Activated T-helper 1 cell treated with anti-CD3 and anti-CD28 coated beads, Interleukin-2, amount 50 U/mL, for 16 hours (primary cell): ENCODE measurements around the gene MTUS2.

Source experiments
- DNase-seq, 2 donors: peaks; one replicate each; pipeline ENCODE4 v3.0.0-alpha.2; 2020; ENCODE audit warnings: low read depth in 1 of 2, low spot score in 1 of 2

Gene MTUS2

DNA sequence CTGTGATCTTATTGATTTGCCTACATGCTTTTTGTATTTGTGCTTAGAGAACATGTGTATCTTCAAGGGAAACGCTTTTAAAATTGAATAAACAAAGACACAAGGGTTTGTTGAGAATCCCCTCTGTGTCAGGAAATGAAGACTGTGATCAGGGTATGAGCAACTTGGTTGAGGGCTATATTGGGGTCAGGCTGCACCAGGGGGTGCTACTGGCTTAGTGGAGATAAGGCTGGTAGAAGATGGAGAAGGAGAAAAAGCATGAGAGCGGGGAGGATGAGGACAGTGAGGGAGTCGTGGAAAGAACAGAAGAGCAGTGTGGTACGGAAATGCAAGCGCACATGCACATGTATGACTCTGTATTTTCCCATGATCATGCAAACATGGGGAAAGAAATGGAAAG lies 201.6 kb downstream of the MTUS2 start:
- DNase-seq = no peak

DNA sequence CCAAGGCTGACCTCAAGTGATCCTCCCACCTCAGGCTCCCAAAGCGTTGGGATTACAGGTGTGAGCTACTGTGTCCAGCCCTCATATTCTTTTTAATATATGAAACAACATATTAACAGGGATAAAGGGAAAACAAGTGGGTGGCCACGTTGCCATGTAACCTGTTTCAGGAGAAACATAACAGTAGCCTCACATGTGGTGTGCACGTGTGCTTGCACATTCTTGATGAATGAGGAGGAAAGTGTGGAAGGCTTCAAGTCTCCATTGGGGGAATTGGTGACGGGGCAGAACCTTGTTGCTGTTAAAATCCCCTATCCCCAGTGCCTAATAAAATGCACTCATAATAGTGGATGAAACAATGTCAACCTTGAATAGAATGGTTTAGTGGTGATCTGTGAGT lies 202.3 kb downstream of the MTUS2 start:
- no peak for DNase-seq

DNA sequence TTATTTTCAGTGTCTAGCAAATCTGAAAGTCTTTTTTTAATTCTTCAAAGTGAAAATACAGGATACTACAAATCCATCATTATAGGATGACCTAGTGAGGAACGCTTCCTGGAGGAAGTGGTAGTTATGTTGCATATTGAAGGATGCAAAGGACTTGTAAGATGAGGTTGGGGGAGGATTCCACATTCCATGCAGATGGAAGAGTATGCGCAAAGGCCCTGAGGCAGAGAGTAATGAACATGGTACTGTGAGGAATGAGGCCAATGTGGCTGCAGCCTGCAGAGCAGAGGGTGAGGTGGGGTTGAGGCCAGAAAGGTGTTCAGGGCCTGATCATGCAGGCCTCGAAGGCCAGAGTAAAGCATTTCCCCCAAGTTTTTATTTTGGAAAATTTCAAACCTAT lies 202.8 kb downstream of the MTUS2 start:
- no peak for DNase-seq

DNA sequence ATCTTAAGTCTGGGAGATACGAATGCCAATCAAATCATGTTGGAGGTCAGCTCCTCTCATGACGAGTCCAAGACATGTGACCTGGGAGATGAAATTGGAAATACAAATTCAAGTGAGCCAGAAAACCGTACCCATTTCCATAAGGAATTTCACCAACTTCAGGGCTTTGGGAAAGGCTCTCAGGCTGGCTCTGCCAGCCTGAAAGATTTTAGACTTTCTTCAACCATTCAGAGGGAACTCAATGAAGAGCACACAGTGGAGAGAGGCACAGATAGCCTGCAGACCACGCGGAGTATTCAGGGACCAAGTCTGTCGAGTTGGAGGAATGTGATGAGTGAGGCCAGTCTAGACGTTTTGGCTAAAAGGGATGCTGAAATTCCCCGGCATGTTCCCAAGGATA lies 204.6 kb downstream of the MTUS2 start:
- DNase-seq = no peak

DNA sequence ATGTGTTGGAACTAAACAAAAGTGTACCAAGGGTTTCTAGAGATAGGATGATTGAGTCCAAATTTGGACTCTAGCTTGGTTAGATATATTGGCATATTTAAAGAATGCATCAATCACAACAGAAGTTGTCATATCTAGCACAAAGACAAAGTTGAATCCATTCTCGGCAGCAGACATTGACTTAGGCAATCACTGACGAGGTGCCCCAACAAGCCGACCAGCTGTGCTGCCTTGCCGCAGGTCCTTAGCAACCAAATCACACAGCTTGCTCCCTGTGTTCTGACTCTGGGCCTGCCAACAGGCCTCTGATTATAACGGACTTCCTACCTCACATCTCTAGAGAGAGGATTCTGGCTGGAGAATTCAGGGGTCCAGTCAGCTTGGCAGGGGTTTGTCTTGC lies 208.7 kb downstream of the MTUS2 start:
- no peak for DNase-seq

DNA sequence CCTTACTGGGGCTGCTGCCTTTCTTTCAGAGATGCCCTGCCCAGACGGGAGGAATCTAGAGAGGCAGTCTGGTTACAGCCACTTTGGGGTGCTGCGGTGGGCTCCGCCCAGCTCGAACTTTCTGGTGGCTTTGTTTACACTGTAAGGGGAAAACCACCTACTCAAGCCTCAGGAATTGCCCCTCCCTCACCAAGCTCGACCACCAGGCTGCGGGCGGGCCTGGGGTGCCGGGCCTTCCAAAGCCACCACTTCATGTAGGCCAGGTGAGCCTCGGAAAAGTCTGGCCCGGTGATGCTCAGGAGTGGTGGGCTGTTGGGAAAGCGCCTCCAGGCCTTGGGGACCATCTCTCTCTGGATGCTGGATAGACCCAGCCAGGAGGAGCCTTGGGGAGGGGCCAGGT lies 218.6 kb downstream of the MTUS2 start:
- no peak for DNase-seq

DNA sequence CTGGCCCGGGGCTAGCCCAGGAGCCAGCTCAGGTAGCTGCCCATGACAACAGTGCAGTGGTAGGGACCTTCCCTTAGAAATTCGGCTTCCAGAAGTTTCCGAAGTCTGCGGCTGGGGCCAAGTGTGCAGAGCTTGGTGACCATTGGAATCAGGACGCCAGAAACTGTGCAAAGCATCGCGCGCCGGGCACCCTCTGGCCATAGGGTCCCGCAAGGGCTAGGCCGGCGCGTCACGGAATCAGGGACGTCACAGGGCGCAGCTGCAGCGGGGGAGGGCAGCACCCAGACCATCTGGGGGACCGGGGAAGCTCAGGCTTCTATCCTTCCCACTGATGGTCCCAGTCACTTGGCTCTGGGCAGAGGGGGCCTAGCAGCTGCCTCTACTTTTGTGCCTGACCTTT lies 219.1 kb downstream of the MTUS2 start:
- DNase-seq = no peak

DNA sequence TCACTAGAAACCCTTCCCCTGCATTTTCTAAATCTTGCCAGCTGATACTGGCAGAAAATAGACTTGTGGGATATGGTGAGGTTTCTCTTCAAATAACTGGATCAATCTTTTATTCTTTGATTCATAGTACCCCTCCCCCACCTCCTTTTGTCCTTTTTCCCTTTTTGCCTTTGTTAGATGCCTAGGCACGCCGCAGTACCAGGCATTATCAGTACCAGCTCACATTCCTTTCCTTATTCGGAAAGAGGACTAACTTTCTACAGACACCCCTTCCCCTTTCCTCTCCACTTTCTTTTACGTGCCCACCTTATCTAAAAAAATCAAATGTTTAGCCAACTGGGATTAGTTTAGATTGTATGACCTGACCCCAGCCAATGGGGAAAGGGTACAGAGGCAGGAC lies 226.4 kb downstream of the MTUS2 start:
- DNase-seq = no peak

DNA sequence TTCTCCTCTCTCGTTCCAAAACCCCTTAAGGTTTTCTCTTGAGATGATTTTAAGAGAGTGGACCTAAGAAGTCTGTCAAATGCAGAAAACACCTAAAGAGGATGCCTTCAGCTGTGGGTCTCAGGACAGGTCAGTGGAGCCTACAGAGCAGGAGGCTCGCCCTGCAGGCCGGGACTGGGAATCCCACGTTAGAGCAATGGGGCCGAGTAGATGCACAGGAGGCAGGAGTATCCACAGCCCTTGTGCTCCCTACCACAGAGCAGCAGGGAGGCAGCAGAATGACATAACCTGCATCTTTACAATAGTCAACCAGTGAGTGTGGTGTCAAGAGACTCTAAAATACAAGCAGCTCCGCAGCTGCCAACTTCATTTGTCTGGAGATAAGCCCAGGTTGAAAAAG lies 229.4 kb downstream of the MTUS2 start:
- no peak for DNase-seq

DNA sequence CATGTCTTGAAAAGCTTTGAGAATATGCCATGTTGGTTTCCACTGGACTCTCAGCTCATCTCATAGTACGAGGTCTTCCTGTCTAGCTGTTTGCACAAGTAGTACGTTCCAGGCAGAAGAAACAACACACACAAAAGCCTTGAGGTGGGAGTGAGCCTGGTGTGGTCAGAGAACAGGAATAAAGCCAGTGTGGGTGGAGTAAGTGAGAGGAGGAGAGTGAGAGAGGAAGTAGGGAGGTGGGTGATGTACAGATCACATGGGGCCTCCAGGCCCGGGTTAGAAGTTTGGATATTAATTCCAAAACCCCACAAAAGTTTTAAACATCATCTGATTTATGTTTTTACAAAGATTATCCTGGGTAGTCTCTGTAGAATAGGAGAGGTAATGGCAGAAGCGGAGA lies 230.6 kb downstream of the MTUS2 start:
- no peak for DNase-seq

DNA sequence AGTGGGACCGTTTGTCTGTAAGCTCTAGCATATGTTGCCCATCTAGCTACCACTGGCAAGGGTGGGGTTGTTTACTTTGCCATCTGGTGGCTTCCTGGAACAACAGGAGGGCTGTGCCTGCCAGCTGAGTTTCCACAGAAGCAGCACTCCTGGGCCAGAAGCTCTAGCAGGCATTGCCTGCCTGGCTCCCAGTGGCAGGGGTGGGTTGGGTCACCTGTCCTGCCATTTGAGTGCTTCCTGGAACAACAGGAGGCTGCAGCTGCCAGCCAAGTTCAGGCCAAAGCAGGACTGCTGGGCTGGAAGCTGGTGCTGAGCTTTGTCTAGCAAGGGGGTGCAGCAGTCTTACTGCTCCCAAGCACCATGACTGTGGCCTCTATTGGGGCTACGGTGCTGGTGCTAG lies 239.7 kb downstream of the MTUS2 start:
- no peak for DNase-seq

DNA sequence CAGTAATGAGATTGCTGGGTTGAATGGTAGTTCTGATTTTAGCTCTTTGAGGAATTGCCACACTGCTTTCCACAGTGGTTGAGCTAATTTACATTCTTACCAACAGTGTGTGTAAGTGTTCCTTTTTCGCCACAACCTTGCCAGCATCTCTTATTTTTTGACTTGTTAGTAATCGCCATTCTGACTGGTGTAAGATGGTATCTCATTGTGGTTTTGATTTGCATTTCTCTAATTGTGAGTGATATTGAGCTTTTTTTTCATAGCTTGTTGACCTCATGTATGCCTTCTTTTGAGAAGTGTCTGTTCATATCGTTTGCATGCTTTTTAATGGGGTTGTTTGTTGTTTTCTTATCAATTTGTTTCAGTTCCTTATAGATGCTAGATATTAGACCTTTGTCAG lies 245.0 kb downstream of the MTUS2 start:
- no peak for DNase-seq

DNA sequence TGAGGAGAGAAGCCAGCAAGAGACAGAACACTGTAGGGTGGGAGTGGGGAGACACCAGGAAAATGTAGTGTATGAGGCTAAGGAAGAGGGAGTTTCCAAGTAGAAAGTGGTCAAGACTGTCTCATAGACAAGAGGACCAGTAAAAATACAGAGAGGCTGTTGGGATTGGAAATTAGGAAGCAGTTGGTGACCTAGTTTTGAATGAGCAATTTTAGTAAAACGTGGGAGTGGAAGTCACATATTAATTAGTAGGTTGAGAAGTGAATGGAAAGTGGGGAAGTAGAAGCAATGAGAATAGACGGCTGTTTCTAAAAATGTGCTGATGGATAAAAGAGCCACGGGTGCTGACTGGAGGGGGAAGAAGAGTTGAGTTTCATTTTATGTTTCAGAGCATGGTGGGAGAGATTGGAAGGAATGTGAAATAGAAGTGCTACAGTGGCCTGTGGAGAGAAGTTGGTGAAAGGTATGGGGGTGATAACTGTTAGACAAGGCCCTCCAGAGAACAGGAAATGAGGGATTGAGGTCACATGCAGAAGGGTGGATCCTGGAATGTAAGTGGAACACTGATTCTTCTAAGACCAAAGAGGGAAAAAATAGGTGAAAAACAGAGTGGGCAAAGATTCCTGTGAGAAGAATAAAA lies 247.3 kb downstream of the MTUS2 start:
- no peak for DNase-seq

DNA sequence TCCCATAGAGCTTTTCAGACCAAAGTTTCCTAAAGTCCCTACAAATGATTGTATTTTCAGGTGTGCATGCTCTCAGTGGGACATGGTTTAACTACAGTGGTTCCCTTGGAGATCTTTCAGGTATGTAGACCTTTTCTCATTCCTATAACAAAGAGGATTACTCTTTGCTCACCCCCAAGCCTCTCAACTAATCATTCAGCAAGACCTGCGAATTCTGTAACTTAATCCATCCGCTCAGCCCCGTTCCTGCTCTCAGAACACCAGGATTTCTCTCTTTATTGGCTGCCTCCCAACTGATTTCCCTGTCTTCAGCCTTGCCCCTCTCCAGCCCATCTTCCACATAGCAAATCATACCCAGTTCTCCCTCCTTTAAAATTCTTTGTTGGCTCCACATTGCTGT lies 253.6 kb downstream of the MTUS2 start:
- DNase-seq = no peak

DNA sequence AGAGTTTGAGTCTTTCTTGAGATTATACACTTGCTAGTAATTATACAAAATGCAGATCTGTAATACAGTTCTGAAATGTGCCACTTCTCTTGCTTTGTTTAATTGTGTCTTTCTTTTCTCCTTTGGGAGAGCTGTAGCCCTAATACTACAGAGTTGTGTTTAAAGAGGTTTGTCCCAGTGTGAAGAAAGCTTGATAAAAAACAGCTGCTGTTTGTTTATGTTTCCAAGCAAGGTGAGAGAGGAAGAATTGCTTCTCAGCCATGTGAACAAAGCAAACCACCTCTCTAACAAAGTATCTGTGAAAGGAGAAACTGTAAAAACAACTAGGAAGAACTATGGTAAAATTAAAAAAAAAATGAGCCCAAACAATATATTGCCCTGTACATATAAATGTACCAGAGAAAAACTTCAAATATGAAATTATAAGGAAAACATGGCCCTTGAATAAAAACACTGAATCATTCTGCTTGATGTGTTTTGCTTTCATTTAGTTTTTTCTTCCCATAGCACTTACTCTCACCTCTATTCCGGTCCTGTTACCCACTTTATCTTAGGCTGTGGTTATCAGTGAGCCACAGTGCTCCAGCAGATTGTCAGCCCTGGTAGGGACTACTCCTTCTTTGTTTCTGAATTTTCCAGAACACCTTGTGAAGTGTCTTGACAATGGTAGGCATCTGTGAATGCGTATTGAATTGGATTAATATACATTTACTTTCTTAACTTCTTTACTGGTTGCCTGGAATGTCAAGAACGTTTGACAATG lies 257.1 kb downstream of the MTUS2 start:
- no peak for DNase-seq

DNA sequence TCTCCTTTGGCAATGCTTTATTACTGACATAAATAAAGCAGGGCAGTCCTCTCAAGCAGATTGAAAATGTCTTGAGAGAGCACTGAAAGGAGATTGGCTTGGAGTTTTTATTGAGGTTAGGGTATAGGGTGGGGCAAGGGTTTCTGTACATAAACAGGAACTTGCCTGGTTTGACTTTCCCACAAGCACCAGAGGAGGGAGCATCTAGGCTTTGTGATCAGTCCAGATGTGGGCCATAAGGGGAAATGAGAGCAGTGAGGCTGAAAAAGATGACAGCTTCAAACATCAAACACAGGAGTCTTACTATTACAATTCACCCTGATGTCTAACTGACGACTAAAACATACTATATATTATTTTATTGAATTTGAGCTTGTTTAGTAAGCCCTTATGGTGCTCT lies 260.9 kb downstream of the MTUS2 start:
- DNase-seq = no peak

DNA sequence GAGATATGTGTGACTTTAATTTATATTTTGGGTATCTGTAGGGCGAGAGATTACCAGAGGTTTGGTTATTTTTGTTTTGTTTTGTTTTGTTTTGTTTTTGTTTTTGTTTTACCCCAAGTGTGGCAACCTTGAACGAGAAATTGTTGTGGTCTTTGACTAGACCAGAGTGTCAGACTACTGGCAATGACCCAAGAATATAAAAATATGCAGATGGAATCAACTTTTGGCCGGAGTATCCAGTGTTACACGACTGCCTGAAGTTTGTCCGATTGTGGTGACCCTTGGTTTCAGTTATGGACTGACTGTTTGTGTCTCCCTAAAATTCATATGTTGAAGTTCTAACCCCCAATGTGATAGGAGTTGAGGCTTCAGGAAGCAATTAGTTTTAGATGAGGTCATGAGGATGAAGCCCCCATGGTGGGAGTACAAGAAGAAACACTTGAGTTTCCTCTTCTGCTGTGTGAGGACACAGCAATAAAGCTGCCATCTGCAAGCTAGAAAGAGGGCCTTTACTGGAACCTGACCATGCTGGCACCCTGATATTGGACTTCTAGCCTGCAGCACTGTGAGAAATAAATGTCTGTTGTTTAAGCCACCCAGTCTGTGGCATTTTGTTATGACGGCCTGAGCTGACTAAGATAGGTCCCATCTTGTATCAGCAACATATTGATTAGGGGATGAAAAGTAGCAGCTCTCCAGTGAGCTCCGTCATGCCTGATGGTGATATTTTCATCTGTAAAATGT lies 261.7 kb downstream of the MTUS2 start:
- DNase-seq = no peak

DNA sequence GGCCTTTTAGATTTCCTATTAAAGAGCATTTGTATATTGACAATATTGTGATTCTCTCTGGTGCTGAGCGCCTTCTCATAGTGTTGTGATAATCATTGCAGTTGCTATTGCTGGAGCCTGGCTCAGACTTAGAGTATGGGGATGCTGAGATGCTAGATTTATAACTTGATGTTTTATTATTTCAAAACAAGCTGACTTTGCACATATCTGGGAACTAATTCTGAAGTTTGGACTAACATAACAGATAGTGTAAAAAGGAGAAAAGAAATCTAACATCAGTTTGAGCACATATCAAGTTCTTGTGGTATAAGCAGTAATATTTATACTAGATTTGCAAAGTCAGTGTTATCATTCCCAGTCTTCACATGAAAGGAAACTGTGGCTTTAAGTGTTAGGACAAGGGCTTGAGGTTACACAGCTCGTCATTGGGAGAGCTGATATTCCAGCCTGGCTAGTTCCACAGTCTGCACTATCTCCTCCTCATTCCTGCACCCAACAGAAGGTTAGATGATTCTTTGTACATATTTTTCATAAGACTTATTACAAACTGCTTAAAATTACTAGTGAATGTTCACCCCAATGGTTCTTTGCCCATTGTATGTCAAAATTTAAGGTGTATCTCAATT lies 279.8 kb downstream of the MTUS2 start:
- no peak for DNase-seq

DNA sequence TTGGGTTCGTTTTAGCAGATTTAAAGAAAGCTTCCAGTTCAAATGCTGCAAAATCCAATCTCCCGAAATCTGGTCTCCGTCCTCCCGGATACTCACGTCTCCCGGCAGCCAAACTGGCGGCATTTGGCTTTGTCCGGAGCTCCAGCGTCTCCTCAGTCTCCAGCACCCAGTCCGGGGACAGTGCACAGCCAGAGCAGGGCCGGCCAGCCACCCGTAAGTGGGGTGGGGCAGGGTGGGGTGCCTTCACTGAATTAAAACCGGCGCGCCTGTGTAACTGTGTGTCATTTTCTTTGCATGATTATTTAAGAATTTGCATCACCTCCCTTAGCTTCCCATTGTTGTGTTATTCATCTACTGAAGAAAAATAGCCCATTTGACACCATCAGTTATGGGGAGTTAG lies 280.6 kb downstream of the MTUS2 start:
- no peak for DNase-seq

DNA sequence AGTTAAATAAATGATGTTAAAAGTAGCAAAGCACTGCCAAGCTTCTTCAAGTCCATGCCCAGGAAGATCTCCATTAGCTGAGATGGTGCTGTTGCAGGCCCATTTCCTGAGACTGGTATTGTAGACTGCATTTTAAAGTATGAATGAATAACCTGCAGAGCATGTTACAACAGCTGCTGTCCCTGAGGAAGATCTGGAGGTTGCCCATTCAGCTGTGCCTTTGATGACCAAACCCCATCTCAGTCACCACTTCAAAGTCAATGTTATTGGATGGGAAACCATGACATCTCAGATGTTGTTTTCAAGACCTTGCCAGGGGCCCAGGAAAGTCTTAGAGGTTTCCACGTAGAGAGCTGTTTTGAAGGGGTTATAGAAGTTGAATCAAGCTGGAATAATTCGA lies 281.3 kb downstream of the MTUS2 start:
- DNase-seq = no peak

DNA sequence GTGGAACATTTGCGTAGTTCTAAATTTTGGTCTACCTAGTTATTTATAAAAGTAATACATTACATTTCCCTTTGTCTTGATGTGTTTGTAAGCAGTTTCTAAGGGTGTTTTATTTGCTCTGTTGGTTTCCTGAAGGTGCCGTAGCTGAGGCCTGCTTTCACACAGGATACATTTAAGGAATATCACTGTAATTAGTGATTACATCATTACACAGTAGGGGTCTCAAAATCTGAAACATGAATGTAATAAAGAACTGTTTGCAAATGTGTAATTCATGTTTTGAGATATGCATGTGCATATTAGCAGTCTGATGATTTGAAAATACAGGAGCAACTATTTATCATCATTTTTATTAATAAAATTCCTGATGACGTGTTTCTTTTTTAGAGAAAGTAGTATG lies 281.8 kb downstream of the MTUS2 start:
- no peak for DNase-seq
